Ovary (tissue), 3 donors: ENCODE results near the gene FST.

ENCODE experiments used
- CTCF ChIP-seq, 3 donors: fragments of 450-650 bp in 2 of 3; fragments of 200-600 bp in 1 of 3; IDR thresholded peaks; one replicate each; pipeline versions ENCODE4 v1.5.1 to v1.8.0; 2016 to 2022; ENCODE audit warnings: antibody characterized with exemption in 3 of 3, mild to moderate bottlenecking in 1 of 3
- EP300 ChIP-seq: sonication (generic); formaldehyde crosslinking; IDR thresholded peaks from one replicate; pipeline ENCODE4 v1.6.1; 2017; ENCODE audit warnings: antibody characterized with exemption
- POLR2A ChIP-seq: fragments of 450-650 bp; IDR thresholded peaks from one replicate; pipeline ENCODE4 v1.6.1; 2017; ENCODE audit warnings: antibody characterized with exemption, mild to moderate bottlenecking, moderate library complexity
- donor health status: DM: no; HTN: no; CAD: no.

GRCh38 chr5:53476531-53477480 lies 3.6 kb upstream of the FST start:
- TF ChIP-seq CTCF (IDR thresholded peaks at IDR 0.05) (no peak), EP300 (no peak), POLR2A (no peak)
